GM21825 (cell line): ENCODE results near the gene NEUROD4.
"Not testable (repeated sequence)": the region's sequence is repeated elsewhere in the genome, so short reads cannot be mapped to it uniquely, and the experiment has no call there.

Source experiments
- ATAC-seq: cut with Tn5 transposase; IDR thresholded peaks from one replicate; pipeline ENCODE4 v1.9.1; 2021; ENCODE audit warnings: mild to moderate bottlenecking, moderate library complexity; ENCODE audit not compliant: unreplicated experiment

The NEUROD4 gene

GRCh38 chr12:55019784-55020183 is at the start of gene NEUROD4:
NEUROD4 (plus strand) TSS chr12:55019974; CDS start chr12:55026440, 6,466 bp downstream.
- no peak for ATAC-seq

- no peak for ATAC-seq
Observed at GRCh38 chr12:54970741-54971140, 49.0 kb upstream of the NEUROD4 start.

GRCh38 chr12:54973556-54973955 is 46.2 kb upstream of the NEUROD4 start:
- ATAC-seq, result no peak

- ATAC-seq, result no peak
Observed at GRCh38 chr12:54974279-54974678, 45.5 kb upstream of the NEUROD4 start.

- ATAC-seq, result no peak
Observed at GRCh38 chr12:54975272-54975671, 44.5 kb upstream of the NEUROD4 start.

- no peak for ATAC-seq
Observed at GRCh38 chr12:54975875-54976274, 43.9 kb upstream of the NEUROD4 start.

- no peak for ATAC-seq
Observed at GRCh38 chr12:54977155-54977554, 42.6 kb upstream of the NEUROD4 start.

GRCh38 chr12:54977857-54978256 is 41.9 kb upstream of the NEUROD4 start:
- no peak for ATAC-seq

- ATAC-seq, result no peak
Observed at GRCh38 chr12:54980341-54980740, 39.4 kb upstream of the NEUROD4 start.

GRCh38 chr12:54981796-54982195 is 38.0 kb upstream of the NEUROD4 start:
- ATAC-seq, result no peak

- no peak for ATAC-seq
Observed at GRCh38 chr12:54983536-54984101, 36.2 kb upstream of the NEUROD4 start.

GRCh38 chr12:54984658-54985376 is 35.0 kb upstream of the NEUROD4 start, which contains the start of gene TESPA1:
TESPA1 (minus strand) TSS chr12:54984762; CDS start chr12:54974562, 10,200 bp downstream.
- ATAC-seq, result peak; percentile 97

GRCh38 chr12:54986773-54987172 is 33.0 kb upstream of the NEUROD4 start:
- not testable (repeated sequence) for ATAC-seq

- ATAC-seq, result no peak
Observed at GRCh38 chr12:54987611-54988231, 32.1 kb upstream of the NEUROD4 start.

- ATAC-seq, result no peak
Observed at GRCh38 chr12:54988402-54989054, 31.2 kb upstream of the NEUROD4 start.

GRCh38 chr12:54989829-54990228 is 29.9 kb upstream of the NEUROD4 start:
- ATAC-seq, result no peak

GRCh38 chr12:54991161-54991990 is 28.4 kb upstream of the NEUROD4 start:
- ATAC-seq, result peak; percentile 60

GRCh38 chr12:54991991-54992375 is 27.8 kb upstream of the NEUROD4 start:
- ATAC-seq, result peak; percentile 31

- no peak for ATAC-seq
Observed at GRCh38 chr12:54993181-54993835, 26.5 kb upstream of the NEUROD4 start.

- ATAC-seq, result no peak
Observed at GRCh38 chr12:54996205-54996604, 23.6 kb upstream of the NEUROD4 start.
